H1 (cell line): ENCODE measurements around the gene TWNK. TPM values are rescaled to one million over a fixed set of nuclear protein-coding genes. Genes with fewer than 3 reads are reported as not detected.
A peak's percentile ranks its signal among the peaks of the same experiment; 100 is the strongest.

Source experiments
- CTCF ChIA-PET: fragments of 300-600 bp; sonication (Branson Sonifier 250); formaldehyde crosslinking; loops from one replicate; lab custom pipeline; 2021; ENCODE audit not compliant: partially characterized antibody; lab: Charles Lee
- POLR2A ChIA-PET: fragments of 300-600 bp; sonication (Branson Sonifier 250); formaldehyde crosslinking; loops from one replicate; lab custom pipeline; 2021; ENCODE audit warnings: inconsistent platforms; ENCODE audit not compliant: partially characterized antibody; lab: Charles Lee
- DNase-seq, 2 experiments: peaks; one replicate each; pipeline versions ENCODE4 v3.0.0 to v3.0.0-alpha.2; 2010 to 2022; ENCODE audit warnings: low spot score in 2 of 2, low read depth in 1 of 2, mixed read lengths in 1 of 2
- FAIRE-seq: peaks from 2 replicates; lab custom pipeline; 2011; peaks lifted over from hg19 to GRCh38; lab: Jason Lieb, UNC
- H2AFZ ChIP-seq: 2 replicates; pipeline ENCODE4 v1.8.1; 2012; ENCODE audit warnings: low read length, inconsistent platforms
- H2AK5ac ChIP-seq: 2 replicates; pipeline ENCODE4 v1.6.1; 2013; ENCODE audit warnings: low read depth, low read length
- H2BK120ac ChIP-seq: replicated peaks from 2 replicates; pipeline ENCODE3; 2013; ENCODE audit warnings: low read depth, low read length, inconsistent platforms
- H2BK12ac ChIP-seq: 2 replicates; pipeline ENCODE4 v1.6.1; 2013; ENCODE audit warnings: low read depth, low read length
- H2BK15ac ChIP-seq: 2 replicates; pipeline ENCODE4 v1.6.1; 2013; ENCODE audit warnings: low read length
- H2BK20ac ChIP-seq: 2 replicates; pipeline ENCODE4 v1.6.1; 2013; ENCODE audit warnings: low read length
- H2BK5ac ChIP-seq: 2 replicates; pipeline ENCODE4 v1.6.1; 2013; ENCODE audit warnings: low read depth, low read length
- H3K14ac ChIP-seq: 2 replicates; pipeline ENCODE4 v1.6.1; 2013; ENCODE audit warnings: inconsistent platforms; ENCODE audit not compliant: insufficient read length
- H3K18ac ChIP-seq: 2 replicates; pipeline ENCODE4 v1.6.1; 2013; ENCODE audit warnings: low read length; ENCODE audit errors: extremely low read depth
- H3K23ac ChIP-seq: 2 replicates; pipeline ENCODE4 v1.6.1; 2013; ENCODE audit warnings: inconsistent platforms; ENCODE audit not compliant: insufficient read length
- H3K23me2 ChIP-seq: 2 replicates; pipeline ENCODE4 v1.6.1; 2013; ENCODE audit warnings: low read depth, low read length
- H3K27ac ChIP-seq: 2 replicates; pipeline ENCODE4 v1.6.1; 2011; ENCODE audit warnings: low read depth, low read length, inconsistent platforms
- H3K27me3 ChIP-seq, 4 experiments: replicated peaks in 1 of 4; 1 replicate in 1 of 4; 2 replicates in 3 of 4; pipeline versions ENCODE4 v1.6.1 to v1.8.1; 2011 to 2013; ENCODE audit warnings: low read length in 3 of 4, mild to moderate bottlenecking in 3 of 4, inconsistent platforms in 2 of 4, mixed read lengths in 2 of 4, moderate library complexity in 1 of 4; ENCODE audit not compliant: control insufficient read depth in 3 of 4, insufficient read depth in 3 of 4; ENCODE audit errors: extremely low read depth in 1 of 4
- H3K36me3 ChIP-seq, 4 experiments: 2 replicates each; pipeline versions ENCODE4 v1.6.1 to v1.8.1; 2011 to 2013; ENCODE audit warnings: mild to moderate bottlenecking in 4 of 4, low read length in 3 of 4, moderate library complexity in 2 of 4, control low read depth in 1 of 4, inconsistent platforms in 1 of 4; ENCODE audit not compliant: insufficient read depth in 4 of 4, control insufficient read depth in 2 of 4
- H3K4ac ChIP-seq: replicated peaks from 2 replicates; pipeline ENCODE3; 2013; ENCODE audit warnings: low read length, low read depth, mixed read lengths, inconsistent platforms; ENCODE audit not compliant: insufficient read length
- H3K4me1 ChIP-seq, 4 experiments: replicated peaks in 1 of 4; 1 replicate in 1 of 4; 2 replicates in 3 of 4; pipeline versions ENCODE4 v1.6.1 to v1.8.1; 2011 to 2013; ENCODE audit warnings: low read length in 3 of 4, inconsistent platforms in 2 of 4, mixed read lengths in 1 of 4; ENCODE audit not compliant: insufficient read depth in 4 of 4, control insufficient read depth in 3 of 4
- H3K4me2 ChIP-seq, 2 experiments: 2 replicates each; pipeline versions ENCODE4 v1.6.1 to v1.8.1; 2011 to 2013; ENCODE audit warnings: low read depth in 2 of 2, low read length in 2 of 2, control low read depth in 1 of 2, inconsistent platforms in 1 of 2, mild to moderate bottlenecking in 1 of 2; ENCODE audit not compliant: insufficient read depth in 1 of 2
- H3K4me3 ChIP-seq, 4 experiments: fragments of 200-600, 300-600 bp in 1 of 4; sonication (generic), shearing (Covaris generic), sonication (Bioruptor Twin) in 1 of 4; 2 replicates each; pipeline versions ENCODE4 v1.5.1 to v1.8.1; 2011 to 2016; ENCODE audit warnings: low read length in 4 of 4, low read depth in 3 of 4, control low read depth in 2 of 4, inconsistent platforms in 2 of 4, mild to moderate bottlenecking in 2 of 4, mixed read lengths in 1 of 4, moderate library complexity in 1 of 4; ENCODE audit not compliant: insufficient read depth in 2 of 4; ENCODE audit errors: extremely low read depth in 1 of 4
- H3K56ac ChIP-seq: replicated peaks from 2 replicates; pipeline ENCODE3; 2013; ENCODE audit warnings: low read depth, mild to moderate bottlenecking, mixed read lengths, low read length, inconsistent platforms; ENCODE audit not compliant: insufficient read length
- H3K79me1 ChIP-seq: 2 replicates; pipeline ENCODE4 v1.6.1; 2013; ENCODE audit warnings: low read depth, low read length, control low read depth
- H3K79me2 ChIP-seq, 2 experiments: 2 replicates each; pipeline versions ENCODE4 v1.6.1 to v1.8.1; 2012 to 2013; ENCODE audit warnings: low read length in 2 of 2, mild to moderate bottlenecking in 2 of 2, inconsistent platforms in 1 of 2; ENCODE audit not compliant: insufficient read depth in 2 of 2, control insufficient read depth in 1 of 2
- H3K9ac ChIP-seq, 4 experiments: replicated peaks in 1 of 4; 1 replicate in 1 of 4; 2 replicates in 3 of 4; pipeline versions ENCODE4 v1.6.1 to v1.8.1; 2011 to 2013; ENCODE audit warnings: low read depth in 3 of 4, low read length in 3 of 4, control low read depth in 2 of 4, mild to moderate bottlenecking in 2 of 4, moderate library complexity in 2 of 4, inconsistent platforms in 1 of 4; ENCODE audit errors: extremely low read depth in 1 of 4
- H3K9me3 ChIP-seq, 2 experiments: 2 replicates each; pipeline versions ENCODE4 v1.6.1 to v1.8.1; 2012 to 2013; ENCODE audit warnings: mild to moderate bottlenecking in 2 of 2, moderate library complexity in 2 of 2, control low read depth in 1 of 2, inconsistent platforms in 1 of 2, low read depth in 1 of 2, low read length in 1 of 2, mixed read lengths in 1 of 2; ENCODE audit not compliant: insufficient read depth in 2 of 2
- H4K20me1 ChIP-seq, 2 experiments: replicated peaks in 1 of 2; 2 replicates each; pipeline versions ENCODE3 to v1.8.1; 2011 to 2013; ENCODE audit warnings: inconsistent platforms in 2 of 2, low read length in 2 of 2, mild to moderate bottlenecking in 1 of 2; ENCODE audit not compliant: insufficient read depth in 2 of 2, control insufficient read depth in 1 of 2
- H4K5ac ChIP-seq: 2 replicates; pipeline ENCODE4 v1.6.1; 2013; ENCODE audit warnings: low read length, low read depth, mixed read lengths, inconsistent platforms; ENCODE audit not compliant: insufficient read length
- H4K8ac ChIP-seq: 2 replicates; pipeline ENCODE4 v1.8.0; 2013; ENCODE audit warnings: mild to moderate bottlenecking, moderate library complexity, low read length, inconsistent platforms; ENCODE audit not compliant: insufficient read depth; ENCODE audit errors: extremely low read depth
- H4K91ac ChIP-seq: replicated peaks from 2 replicates; pipeline ENCODE3; 2013; ENCODE audit warnings: low read length, mixed read lengths, inconsistent platforms; ENCODE audit not compliant: insufficient read length
- ATF3 ChIP-seq: IDR thresholded peaks from 2 replicates; pipeline ENCODE4 v1.6.1; 2011; ENCODE audit warnings: low read depth, mild to moderate bottlenecking, low read length; ENCODE audit not compliant: insufficient read depth
- BRCA1 ChIP-seq: IDR thresholded peaks from 2 replicates; pipeline ENCODE4 v1.6.1; 2012; ENCODE audit warnings: low read depth, low read length, improper control_type of control experiment
- CREB1 ChIP-seq: IDR thresholded peaks from 2 replicates; pipeline ENCODE4 v1.6.1; 2012; ENCODE audit warnings: inconsistent platforms
- EZH2 ChIP-seq: fragments of 200-600 bp; sonication (generic); IDR thresholded peaks from 2 replicates; pipeline ENCODE4 v1.7.1; 2012; ENCODE audit warnings: low read depth, mild to moderate bottlenecking, moderate library complexity, low read length, inconsistent platforms; ENCODE audit not compliant: severe bottlenecking
- MAX ChIP-seq: IDR thresholded peaks from 2 replicates; pipeline ENCODE4 v1.6.1; 2012; ENCODE audit warnings: inconsistent platforms
- NRF1 ChIP-seq: IDR thresholded peaks from 2 replicates; pipeline ENCODE4 v1.6.1; 2011; ENCODE audit warnings: mild to moderate bottlenecking, low read depth, low read length, improper control_type of control experiment
- SIX5 ChIP-seq: IDR thresholded peaks from 2 replicates; pipeline ENCODE4 v1.6.1; 2011; ENCODE audit warnings: mild to moderate bottlenecking, low read depth, low read length
- SP2 ChIP-seq: IDR thresholded peaks from 2 replicates; pipeline ENCODE4 v1.6.1; 2012; ENCODE audit warnings: mild to moderate bottlenecking, low read length, inconsistent platforms
- TEAD4 ChIP-seq: IDR thresholded peaks from 2 replicates; pipeline ENCODE4 v1.6.1; 2012; ENCODE audit warnings: low read depth, low read length, inconsistent platforms, mixed read lengths
- YY1 ChIP-seq: IDR thresholded peaks from 2 replicates; pipeline ENCODE4 v1.6.1; 2011; ENCODE audit warnings: low read depth, mild to moderate bottlenecking, low read length
- WGBS, 2 experiments: shearing (Covaris generic) in 1 of 2; methylation state at CpG; one replicate each; pipeline versions ENCODE4 v1.1.6 to v1.1.7; 2013 to 2015; ENCODE audit warnings: low lambda C conversion rate in 2 of 2, mixed read lengths in 2 of 2, inconsistent platforms in 1 of 2, low coverage in 1 of 2, missing lambda C conversion rate in 1 of 2; ENCODE audit not compliant: insufficient replicate concordance in 2 of 2, insufficient coverage in 1 of 2, insufficient read length in 1 of 2; ENCODE audit errors: extremely low coverage in 1 of 2, missing lambda C conversion rate in 1 of 2; 5-methylcytosine and 5-hydroxymethylcytosine counted together
- polyA plus RNA-seq, 7 experiments: library from polyadenylated mRNA; depleted of rRNA in 3 of 7; stranded (reverse) in 5 of 7; unstranded in 2 of 7; fragments of >200 nt in 5 of 7; fragments of 200-250 nt in 2 of 7; gene quantifications; 1 replicate in 5 of 7; 2 replicates in 1 of 7; 4 replicates in 1 of 7; pipeline versions ENCODE4 v1.2.1 to v1.2.3, GENCODE V29; 2011 to 2013; ENCODE audit warnings: missing spikeins in 2 of 7, mixed read lengths in 2 of 7
- total RNA-seq: library from RNA; stranded (reverse); fragmentation: NEBNext Ultra II Directional; extraction: Animal tissue kit (Norgen Biotek cat#: 25700); gene quantifications from 2 replicates; pipeline ENCODE4 v1.2.1, GENCODE V29; 2021

Gene TWNK
- total and polyA plus RNA-seq, 2 of the 8 experiments (the other 6 are each of a cell fraction or from before 2014, with no cell fraction given) = 15.4 to 32.5 TPM

DNA sequence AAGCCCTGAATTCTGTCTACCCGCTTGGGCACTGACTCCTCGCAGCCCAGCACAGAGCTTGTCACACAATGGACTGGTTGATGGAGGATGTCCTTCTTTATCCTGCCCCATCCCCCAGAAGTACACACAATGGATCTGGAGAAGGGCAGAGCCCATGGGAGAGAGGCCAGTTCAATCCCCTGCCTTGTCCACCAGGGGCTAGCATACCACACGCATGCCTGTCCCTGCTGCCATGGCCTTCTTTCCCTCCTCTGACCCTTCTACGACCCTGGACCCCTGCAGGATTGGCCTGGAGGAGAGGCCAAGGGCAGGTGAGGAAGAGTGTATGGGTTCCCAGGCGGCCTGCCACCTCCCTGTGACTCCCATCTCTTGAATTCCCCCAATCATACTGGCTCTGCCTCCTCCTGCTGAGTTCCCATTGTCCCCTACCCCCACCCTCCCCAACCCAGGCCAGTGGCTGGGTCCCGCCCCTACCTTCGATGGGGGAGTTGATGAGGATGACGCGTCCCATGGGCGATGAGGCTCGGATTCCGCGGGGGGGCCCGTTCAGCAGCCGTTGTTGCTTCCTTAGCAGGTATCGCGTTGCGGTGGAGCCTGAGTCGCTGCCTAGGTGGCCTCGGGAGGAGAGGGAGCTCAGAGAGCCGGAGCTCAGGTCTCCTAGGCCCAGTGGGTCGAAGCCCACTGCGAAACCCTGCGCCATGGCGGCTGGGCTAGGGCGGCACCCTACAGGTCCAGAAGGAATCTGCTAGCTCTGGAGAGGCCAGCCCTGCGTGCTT is 42.4 kb downstream of the TWNK start:
- no peak for DNase-seq
- POLR2A ChIA-PET = interaction anchor here (1.3 to 3.5 kb wide), 6 partner anchors 10 to 42 kb away, joined by 3 to 24 read pairs (median 5); partner anchors contain the start of genes LZTS2, MRPL43 and TWNK
- Histone ChIP-seq H3K27ac (no peak overlapping the region), H4K8ac (no peak overlapping the region), H3K23me2 (peaks cover 17% of the 10 kb centered on the region), H3K23ac (no peak overlapping the region), H3K4me1 (peaks cover 0 to 26% (median 21%) of the 10 kb centered on the region in 4 experiments; a peak in 6 of 7 replicates), H2BK20ac (no peak overlapping the region), H4K5ac (no peak overlapping the region), H4K91ac (peak overlapping the region; percentile 10), H3K14ac (no peak overlapping the region), H2AK5ac (no peak overlapping the region), H2BK120ac (no peak overlapping the region), H2AFZ (no peak overlapping the region), H3K9me3 (no peaks in the 10 kb centered on the region), H3K4me3 (peak overlapping the region in 1 of 4 experiments; percentile 66; a peak in 2 of 8 replicates), H3K4me2 (peak overlapping the region; percentile 30 to 91; a peak in 3 of 4 replicates), H3K9ac (no peak overlapping the region), H3K27me3 (peaks cover 1 to 38% (median 29%) of the 10 kb centered on the region in 4 experiments), H3K36me3 (no peaks in the 10 kb centered on the region), H3K18ac (no peak overlapping the region), H3K79me1 (no peaks in the 10 kb centered on the region; the same call in 1 of the 2 replicates), H2BK5ac (no peak overlapping the region), H3K56ac (no peak overlapping the region), H3K79me2 (no peaks in the 10 kb centered on the region), H4K20me1 (peaks cover 0 to 3% of the 10 kb centered on the region in 2 experiments), H2BK15ac (no peak overlapping the region; the same call in 1 of the 2 replicates), H3K4ac (peak overlapping the region; percentile 66), H2BK12ac (no peak overlapping the region)
- 83% methylated on average over 22 of the region's 27 CpGs; no CpG with 5 or more reads in 1 of the 2 experiments for WGBS, 2 experiments
- FAIRE-seq = no peak
- CTCF ChIA-PET = interaction anchor here (0.6 to 51.8 kb wide), 24 partner anchors 10 to 552 kb away, joined by 3 to 2176 read pairs (median 4); partner anchors contain the start of genes KAZALD1 and LZTS2
- peak; percentile 49; the same call in 1 of the 2 replicates for TF ChIP-seq MAX
- peak; percentile 77 for TF ChIP-seq TEAD4
- TF ChIP-seq NRF1 = no peak
- no peak for TF ChIP-seq SP2
- TF ChIP-seq SIX5 = no peak
- TF ChIP-seq YY1 = no peak
- TF ChIP-seq EZH2 = no peak
- TF ChIP-seq CREB1 = no peak
- no peak for TF ChIP-seq ATF3
- no peak for TF ChIP-seq BRCA1
